H1 (cell line): ENCODE data around the gene UROS. TPM values are rescaled to one million over a fixed set of nuclear protein-coding genes. Genes with fewer than 3 reads are reported as not detected.

Experiments
- CTCF ChIA-PET: fragments of 300-600 bp; sonication (Branson Sonifier 250); formaldehyde crosslinking; loops from one replicate; lab custom pipeline; 2021; ENCODE audit not compliant: partially characterized antibody; lab: Charles Lee
- POLR2A ChIA-PET: fragments of 300-600 bp; sonication (Branson Sonifier 250); formaldehyde crosslinking; loops from one replicate; lab custom pipeline; 2021; ENCODE audit warnings: inconsistent platforms; ENCODE audit not compliant: partially characterized antibody; lab: Charles Lee
- DNase-seq, 2 experiments: peaks; one replicate each; pipeline versions ENCODE4 v3.0.0 to v3.0.0-alpha.2; 2010 to 2022; ENCODE audit warnings: low spot score in 2 of 2, low read depth in 1 of 2, mixed read lengths in 1 of 2
- FAIRE-seq: peaks from 2 replicates; lab custom pipeline; 2011; peaks lifted over from hg19 to GRCh38; lab: Jason Lieb, UNC
- H2AFZ ChIP-seq: 2 replicates; pipeline ENCODE4 v1.8.1; 2012; ENCODE audit warnings: low read length, inconsistent platforms
- H2AK5ac ChIP-seq: 2 replicates; pipeline ENCODE4 v1.6.1; 2013; ENCODE audit warnings: low read depth, low read length
- H2BK120ac ChIP-seq: replicated peaks from 2 replicates; pipeline ENCODE3; 2013; ENCODE audit warnings: low read depth, low read length, inconsistent platforms
- H2BK12ac ChIP-seq: 2 replicates; pipeline ENCODE4 v1.6.1; 2013; ENCODE audit warnings: low read depth, low read length
- H2BK15ac ChIP-seq: 2 replicates; pipeline ENCODE4 v1.6.1; 2013; ENCODE audit warnings: low read length
- H2BK20ac ChIP-seq: 2 replicates; pipeline ENCODE4 v1.6.1; 2013; ENCODE audit warnings: low read length
- H2BK5ac ChIP-seq: 2 replicates; pipeline ENCODE4 v1.6.1; 2013; ENCODE audit warnings: low read depth, low read length
- H3K14ac ChIP-seq: 2 replicates; pipeline ENCODE4 v1.6.1; 2013; ENCODE audit warnings: inconsistent platforms; ENCODE audit not compliant: insufficient read length
- H3K18ac ChIP-seq: 2 replicates; pipeline ENCODE4 v1.6.1; 2013; ENCODE audit warnings: low read length; ENCODE audit errors: extremely low read depth
- H3K23ac ChIP-seq: 2 replicates; pipeline ENCODE4 v1.6.1; 2013; ENCODE audit warnings: inconsistent platforms; ENCODE audit not compliant: insufficient read length
- H3K23me2 ChIP-seq: 2 replicates; pipeline ENCODE4 v1.6.1; 2013; ENCODE audit warnings: low read depth, low read length
- H3K27ac ChIP-seq: 2 replicates; pipeline ENCODE4 v1.6.1; 2011; ENCODE audit warnings: low read depth, low read length, inconsistent platforms
- H3K27me3 ChIP-seq, 4 experiments: replicated peaks in 1 of 4; 1 replicate in 1 of 4; 2 replicates in 3 of 4; pipeline versions ENCODE4 v1.6.1 to v1.8.1; 2011 to 2013; ENCODE audit warnings: low read length in 3 of 4, mild to moderate bottlenecking in 3 of 4, inconsistent platforms in 2 of 4, mixed read lengths in 2 of 4, moderate library complexity in 1 of 4; ENCODE audit not compliant: control insufficient read depth in 3 of 4, insufficient read depth in 3 of 4; ENCODE audit errors: extremely low read depth in 1 of 4
- H3K36me3 ChIP-seq, 4 experiments: 2 replicates each; pipeline versions ENCODE4 v1.6.1 to v1.8.1; 2011 to 2013; ENCODE audit warnings: mild to moderate bottlenecking in 4 of 4, low read length in 3 of 4, moderate library complexity in 2 of 4, control low read depth in 1 of 4, inconsistent platforms in 1 of 4; ENCODE audit not compliant: insufficient read depth in 4 of 4, control insufficient read depth in 2 of 4
- H3K4ac ChIP-seq: replicated peaks from 2 replicates; pipeline ENCODE3; 2013; ENCODE audit warnings: low read length, low read depth, mixed read lengths, inconsistent platforms; ENCODE audit not compliant: insufficient read length
- H3K4me1 ChIP-seq, 4 experiments: replicated peaks in 1 of 4; 1 replicate in 1 of 4; 2 replicates in 3 of 4; pipeline versions ENCODE4 v1.6.1 to v1.8.1; 2011 to 2013; ENCODE audit warnings: low read length in 3 of 4, inconsistent platforms in 2 of 4, mixed read lengths in 1 of 4; ENCODE audit not compliant: insufficient read depth in 4 of 4, control insufficient read depth in 3 of 4
- H3K4me2 ChIP-seq, 2 experiments: 2 replicates each; pipeline versions ENCODE4 v1.6.1 to v1.8.1; 2011 to 2013; ENCODE audit warnings: low read depth in 2 of 2, low read length in 2 of 2, control low read depth in 1 of 2, inconsistent platforms in 1 of 2, mild to moderate bottlenecking in 1 of 2; ENCODE audit not compliant: insufficient read depth in 1 of 2
- H3K4me3 ChIP-seq, 4 experiments: fragments of 200-600, 300-600 bp in 1 of 4; sonication (generic), shearing (Covaris generic), sonication (Bioruptor Twin) in 1 of 4; 2 replicates each; pipeline versions ENCODE4 v1.5.1 to v1.8.1; 2011 to 2016; ENCODE audit warnings: low read length in 4 of 4, low read depth in 3 of 4, control low read depth in 2 of 4, inconsistent platforms in 2 of 4, mild to moderate bottlenecking in 2 of 4, mixed read lengths in 1 of 4, moderate library complexity in 1 of 4; ENCODE audit not compliant: insufficient read depth in 2 of 4; ENCODE audit errors: extremely low read depth in 1 of 4
- H3K56ac ChIP-seq: replicated peaks from 2 replicates; pipeline ENCODE3; 2013; ENCODE audit warnings: low read depth, mild to moderate bottlenecking, mixed read lengths, low read length, inconsistent platforms; ENCODE audit not compliant: insufficient read length
- H3K79me1 ChIP-seq: 2 replicates; pipeline ENCODE4 v1.6.1; 2013; ENCODE audit warnings: low read depth, low read length, control low read depth
- H3K79me2 ChIP-seq, 2 experiments: 2 replicates each; pipeline versions ENCODE4 v1.6.1 to v1.8.1; 2012 to 2013; ENCODE audit warnings: low read length in 2 of 2, mild to moderate bottlenecking in 2 of 2, inconsistent platforms in 1 of 2; ENCODE audit not compliant: insufficient read depth in 2 of 2, control insufficient read depth in 1 of 2
- H3K9ac ChIP-seq, 4 experiments: replicated peaks in 1 of 4; 1 replicate in 1 of 4; 2 replicates in 3 of 4; pipeline versions ENCODE4 v1.6.1 to v1.8.1; 2011 to 2013; ENCODE audit warnings: low read depth in 3 of 4, low read length in 3 of 4, control low read depth in 2 of 4, mild to moderate bottlenecking in 2 of 4, moderate library complexity in 2 of 4, inconsistent platforms in 1 of 4; ENCODE audit errors: extremely low read depth in 1 of 4
- H3K9me3 ChIP-seq, 2 experiments: 2 replicates each; pipeline versions ENCODE4 v1.6.1 to v1.8.1; 2012 to 2013; ENCODE audit warnings: mild to moderate bottlenecking in 2 of 2, moderate library complexity in 2 of 2, control low read depth in 1 of 2, inconsistent platforms in 1 of 2, low read depth in 1 of 2, low read length in 1 of 2, mixed read lengths in 1 of 2; ENCODE audit not compliant: insufficient read depth in 2 of 2
- H4K20me1 ChIP-seq, 2 experiments: replicated peaks in 1 of 2; 2 replicates each; pipeline versions ENCODE3 to v1.8.1; 2011 to 2013; ENCODE audit warnings: inconsistent platforms in 2 of 2, low read length in 2 of 2, mild to moderate bottlenecking in 1 of 2; ENCODE audit not compliant: insufficient read depth in 2 of 2, control insufficient read depth in 1 of 2
- H4K5ac ChIP-seq: 2 replicates; pipeline ENCODE4 v1.6.1; 2013; ENCODE audit warnings: low read length, low read depth, mixed read lengths, inconsistent platforms; ENCODE audit not compliant: insufficient read length
- H4K8ac ChIP-seq: 2 replicates; pipeline ENCODE4 v1.8.0; 2013; ENCODE audit warnings: mild to moderate bottlenecking, moderate library complexity, low read length, inconsistent platforms; ENCODE audit not compliant: insufficient read depth; ENCODE audit errors: extremely low read depth
- H4K91ac ChIP-seq: replicated peaks from 2 replicates; pipeline ENCODE3; 2013; ENCODE audit warnings: low read length, mixed read lengths, inconsistent platforms; ENCODE audit not compliant: insufficient read length
- BCL11A ChIP-seq, 2 experiments: IDR thresholded peaks; one replicate each; pipeline ENCODE4 v1.6.1; 2011; ENCODE audit warnings: low read depth in 2 of 2, low read length in 2 of 2, mild to moderate bottlenecking in 2 of 2
- BRCA1 ChIP-seq: IDR thresholded peaks from 2 replicates; pipeline ENCODE4 v1.6.1; 2012; ENCODE audit warnings: low read depth, low read length, improper control_type of control experiment
- CHD1 ChIP-seq: IDR thresholded peaks from 2 replicates; pipeline ENCODE4 v1.6.1; 2012; ENCODE audit warnings: low read depth, low read length, improper control_type of control experiment
- CHD2 ChIP-seq: IDR thresholded peaks from 2 replicates; pipeline ENCODE4 v1.6.1; 2012; ENCODE audit warnings: low read length, improper control_type of control experiment
- CREB1 ChIP-seq: IDR thresholded peaks from 2 replicates; pipeline ENCODE4 v1.6.1; 2012; ENCODE audit warnings: inconsistent platforms
- CTBP2 ChIP-seq: IDR thresholded peaks from 2 replicates; pipeline ENCODE4 v1.7.0; 2011; ENCODE audit warnings: borderline replicate concordance, mild to moderate bottlenecking, moderate library complexity, mixed read lengths, low read length; ENCODE audit not compliant: insufficient read depth, insufficient read length
- EGR1 ChIP-seq: IDR thresholded peaks from 2 replicates; pipeline ENCODE4 v1.6.1; 2011; ENCODE audit warnings: low read depth, low read length, borderline replicate concordance
- FOSL1 ChIP-seq: IDR thresholded peaks from 2 replicates; pipeline ENCODE4 v1.6.1; 2011; ENCODE audit warnings: mild to moderate bottlenecking, low read depth, low read length, moderate library complexity; ENCODE audit not compliant: insufficient read depth
- POLR2A ChIP-seq, 2 experiments: IDR thresholded peaks; 1 replicate in 1 of 2; 2 replicates in 1 of 2; pipeline ENCODE4 v1.6.1; 2011; ENCODE audit warnings: low read depth in 2 of 2, low read length in 2 of 2, mild to moderate bottlenecking in 2 of 2; ENCODE audit errors: control extremely low read depth in 1 of 2
- POU5F1 ChIP-seq: IDR thresholded peaks from 2 replicates; pipeline ENCODE4 v1.6.1; 2011; ENCODE audit warnings: low read depth, mild to moderate bottlenecking, low read length, moderate library complexity
- RNF2 ChIP-seq: fragments of 200-900, 300-1000 bp; sonication (generic); IDR thresholded peaks from 2 replicates; pipeline ENCODE4 v1.7.1; 2016; ENCODE audit warnings: borderline replicate concordance, low read depth, mild to moderate bottlenecking, antibody characterized with exemption, low read length; ENCODE audit not compliant: poor library complexity, severe bottlenecking; ENCODE audit errors: missing control alignments
- SIN3A ChIP-seq, 2 experiments: IDR thresholded peaks in 1 of 2; conservative IDR thresholded peaks in 1 of 2; 2 replicates each; pipeline ENCODE4 v1.6.1; 2011 to 2012; ENCODE audit warnings: low read length in 2 of 2, improper control_type of control experiment in 1 of 2, low read depth in 1 of 2, mild to moderate bottlenecking in 1 of 2
- TAF1 ChIP-seq: IDR thresholded peaks from 2 replicates; pipeline ENCODE4 v1.6.1; 2011; ENCODE audit warnings: mild to moderate bottlenecking, low read depth, low read length
- WGBS, 2 experiments: shearing (Covaris generic) in 1 of 2; methylation state at CpG; one replicate each; pipeline versions ENCODE4 v1.1.6 to v1.1.7; 2013 to 2015; ENCODE audit warnings: low lambda C conversion rate in 2 of 2, mixed read lengths in 2 of 2, inconsistent platforms in 1 of 2, low coverage in 1 of 2, missing lambda C conversion rate in 1 of 2; ENCODE audit not compliant: insufficient replicate concordance in 2 of 2, insufficient coverage in 1 of 2, insufficient read length in 1 of 2; ENCODE audit errors: extremely low coverage in 1 of 2, missing lambda C conversion rate in 1 of 2; 5-methylcytosine and 5-hydroxymethylcytosine counted together
- polyA plus RNA-seq, 7 experiments: library from polyadenylated mRNA; depleted of rRNA in 3 of 7; stranded (reverse) in 5 of 7; unstranded in 2 of 7; fragments of >200 nt in 5 of 7; fragments of 200-250 nt in 2 of 7; gene quantifications; 1 replicate in 5 of 7; 2 replicates in 1 of 7; 4 replicates in 1 of 7; pipeline versions ENCODE4 v1.2.1 to v1.2.3, GENCODE V29; 2011 to 2013; ENCODE audit warnings: missing spikeins in 2 of 7, mixed read lengths in 2 of 7
- total RNA-seq: library from RNA; stranded (reverse); fragmentation: NEBNext Ultra II Directional; extraction: Animal tissue kit (Norgen Biotek cat#: 25700); gene quantifications from 2 replicates; pipeline ENCODE4 v1.2.1, GENCODE V29; 2021
- TF ChIP-seq, protein P1 (sequence below): IDR thresholded peaks from 2 replicates; pipeline ENCODE4 v1.6.1; 2011; ENCODE audit warnings: low read length, improper control_type of control experiment

Gene UROS
- total and polyA plus RNA-seq, 2 of the 8 experiments (the other 6 are each of a cell fraction or from before 2014, with no cell fraction given), result 45.6 to 58.0 TPM

DNA sequence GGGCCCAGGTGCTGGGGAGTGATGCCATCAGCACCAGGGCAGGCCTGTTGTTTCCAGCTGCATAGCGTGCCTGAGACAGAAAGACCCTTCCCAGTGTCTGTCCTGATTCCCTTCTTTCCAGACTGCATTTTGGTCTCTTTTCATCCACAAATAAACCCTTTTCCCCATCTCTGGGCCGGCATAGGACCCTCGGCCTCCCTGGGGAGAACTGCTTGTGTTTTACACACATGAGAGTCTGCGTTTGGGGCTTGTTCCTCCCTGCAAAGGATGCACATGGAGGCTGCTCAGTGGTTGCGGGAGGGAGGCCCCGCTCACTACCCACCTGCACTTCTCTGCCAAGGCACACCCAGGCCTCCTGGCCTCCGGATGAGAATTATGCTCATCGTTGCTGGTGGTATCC, 41.7 kb downstream of the UROS start:
- Histone ChIP-seq H3K27me3 (no peaks in the 10 kb centered on the region), H3K9ac (no peak overlapping the region), H3K27ac (no peak overlapping the region), H2AFZ (no peak overlapping the region), H3K4me3 (no peak overlapping the region), H3K23ac (no peak overlapping the region), H2BK5ac (no peak overlapping the region; the same call in 1 of the 2 replicates), H3K36me3 (no peaks in the 10 kb centered on the region), H4K5ac (no peak overlapping the region), H3K4me2 (no peak overlapping the region), H4K8ac (no peak overlapping the region), H3K9me3 (no peaks in the 10 kb centered on the region), H2BK120ac (no peak overlapping the region), H3K23me2 (no peaks in the 10 kb centered on the region), H4K20me1 (no peaks in the 10 kb centered on the region), H2AK5ac (no peak overlapping the region), H3K4ac (no peak overlapping the region), H3K14ac (no peak overlapping the region), H3K56ac (no peak overlapping the region), H3K79me2 (no peaks in the 10 kb centered on the region), H2BK20ac (no peak overlapping the region), H2BK15ac (no peak overlapping the region), H3K18ac (no peak overlapping the region), H3K79me1 (no peaks in the 10 kb centered on the region), H2BK12ac (no peak overlapping the region), H4K91ac (no peak overlapping the region), H3K4me1 (no peaks in the 10 kb centered on the region)
- no peak for DNase-seq
- POLR2A ChIA-PET, result interaction anchor here (1.0 to 1.1 kb wide), 2 partner anchors 9 to 14 kb away, joined by 3 read pairs; no protein-coding TSS in a partner anchor
- FAIRE-seq, result no peak
- CTCF ChIA-PET, result interaction anchor here (0.6 to 1.1 kb wide), 2 partner anchors 10 to 50 kb away, joined by 4 to 5 read pairs; no protein-coding TSS in a partner anchor
- 92% methylated on average over 8 of the region's 8 CpGs; no CpG with 5 or more reads in 1 of the 2 experiments for WGBS, 2 experiments
- no peak for TF ChIP-seq TAF1
- no peak for TF ChIP-seq BRCA1
- TF ChIP-seq CHD2, result no peak
- TF ChIP-seq RNF2, result no peak
- TF ChIP-seq POLR2A (IDR thresholded peaks at IDR 0.05; ENCODE audit: control extremely low read depth in 1 of 2, low read depth in 2 of 2, low read length in 2 of 2), result no peak
- TF ChIP-seq BCL11A (IDR thresholded peaks at IDR 0.05; ENCODE audit: low read depth in 2 of 2, low read length in 2 of 2), result no peak
- no peak for TF ChIP-seq SIN3A (conservative IDR thresholded peaks at IDR 0.05 in 1 of 2, IDR thresholded peaks at IDR 0.05 in 1 of 2; ENCODE audit: low read depth in 1 of 2, low read length in 2 of 2)
- TF ChIP-seq POU5F1, result no peak
- no peak for TF ChIP-seq FOSL1
- TF ChIP-seq, protein P1, sequence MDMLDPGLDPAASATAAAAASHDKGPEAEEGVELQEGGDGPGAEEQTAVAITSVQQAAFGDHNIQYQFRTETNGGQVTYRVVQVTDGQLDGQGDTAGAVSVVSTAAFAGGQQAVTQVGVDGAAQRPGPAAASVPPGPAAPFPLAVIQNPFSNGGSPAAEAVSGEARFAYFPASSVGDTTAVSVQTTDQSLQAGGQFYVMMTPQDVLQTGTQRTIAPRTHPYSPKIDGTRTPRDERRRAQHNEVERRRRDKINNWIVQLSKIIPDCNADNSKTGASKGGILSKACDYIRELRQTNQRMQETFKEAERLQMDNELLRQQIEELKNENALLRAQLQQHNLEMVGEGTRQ, result no peak
- no peak for TF ChIP-seq CTBP2
- TF ChIP-seq CHD1, result no peak
- no peak for TF ChIP-seq EGR1
- no peak for TF ChIP-seq CREB1
